HG02588 (cell line): ENCODE measurements around the gene CYP3A4.
"Not testable (repeated sequence)": the region's sequence is repeated elsewhere in the genome, so short reads cannot be mapped to it uniquely, and the experiment has no call there.

Source experiments
- ATAC-seq: cut with Tn5 transposase; IDR thresholded peaks from one replicate; pipeline ENCODE4 v1.9.1; 2021; ENCODE audit warnings: mild to moderate bottlenecking, moderate library complexity; ENCODE audit not compliant: unreplicated experiment

The CYP3A4 gene

GRCh38 chr7:99793443-99793842 is 9.5 kb upstream of the CYP3A4 start:
- no peak for ATAC-seq

GRCh38 chr7:99792967-99793366 is 9.0 kb upstream of the CYP3A4 start:
- ATAC-seq, result no peak

DNA sequence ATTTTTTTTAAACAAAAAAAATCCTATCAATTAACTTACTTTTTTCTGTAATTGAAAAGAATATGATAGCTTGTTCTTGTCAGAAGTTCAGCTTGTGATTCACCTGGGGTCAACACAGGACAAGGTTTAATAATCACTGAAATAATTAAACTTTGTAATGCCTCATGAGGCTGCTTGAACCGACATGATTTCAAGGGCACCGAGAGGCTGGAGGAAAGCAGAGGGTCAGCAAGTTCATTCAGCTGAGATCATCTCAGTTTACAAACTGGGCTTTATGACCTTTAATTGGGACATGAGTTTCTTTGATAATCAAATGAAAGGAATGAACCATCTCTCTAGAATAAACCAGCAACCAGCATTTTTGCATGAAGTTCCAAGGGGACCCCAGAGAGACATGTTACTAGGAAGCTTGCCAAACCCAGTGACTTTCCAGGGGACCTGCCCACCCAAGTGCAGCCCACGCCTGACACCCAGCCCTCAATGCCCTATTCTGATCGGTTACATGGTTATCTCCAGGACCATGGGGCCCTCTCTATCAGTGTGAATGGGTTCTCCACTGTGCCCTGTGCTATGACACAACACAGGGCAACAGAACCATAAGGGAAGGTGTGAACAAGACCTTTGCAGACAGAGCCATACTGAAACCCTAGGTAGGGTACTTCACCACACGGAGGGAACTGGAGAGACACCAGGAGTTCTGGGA is 7.8 kb upstream of the CYP3A4 start:
- ATAC-seq, result no peak

- no peak for ATAC-seq
These were observed 7.0 kb upstream of the CYP3A4 start for GRCh38 chr7:99791021-99791420.

- ATAC-seq, result no peak
These were observed 6.4 kb upstream of the CYP3A4 start for GRCh38 chr7:99790407-99790806.

- ATAC-seq, result no peak
These were observed 5.6 kb upstream of the CYP3A4 start for GRCh38 chr7:99789441-99790070.

GRCh38 chr7:99788554-99788953 is 4.6 kb upstream of the CYP3A4 start:
- no peak for ATAC-seq

DNA sequence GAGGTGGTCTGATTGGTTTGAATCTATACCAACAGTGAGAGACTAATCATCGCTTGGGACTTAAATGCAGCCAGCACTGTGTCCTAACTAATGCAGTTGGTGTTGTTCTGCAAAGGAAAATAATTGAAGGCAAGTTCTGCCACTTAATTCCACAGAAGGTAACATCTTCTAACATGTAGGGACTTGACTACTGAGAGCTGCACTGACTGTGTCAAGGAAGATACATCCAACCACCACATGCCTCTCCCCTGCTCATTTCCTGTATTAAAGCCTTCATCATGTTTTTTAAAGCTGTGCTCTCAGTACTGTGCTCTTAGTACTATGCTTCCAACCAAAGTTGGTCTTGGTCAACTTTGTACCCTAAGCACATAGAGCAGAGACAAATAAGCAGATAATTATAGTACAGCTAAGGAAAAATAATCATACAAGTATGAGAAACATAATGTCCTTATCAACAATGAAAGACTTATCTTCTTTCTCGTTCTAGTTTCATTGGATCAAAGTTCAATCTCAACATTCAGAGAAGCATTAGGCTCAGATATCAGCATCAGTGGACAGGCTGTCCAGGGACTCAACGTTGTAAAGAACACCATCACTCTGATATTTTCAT is 2.8 kb upstream of the CYP3A4 start:
- ATAC-seq, result no peak

GRCh38 chr7:99785654-99786053 is 1.7 kb upstream of the CYP3A4 start:
- ATAC-seq, result not testable (repeated sequence)

DNA sequence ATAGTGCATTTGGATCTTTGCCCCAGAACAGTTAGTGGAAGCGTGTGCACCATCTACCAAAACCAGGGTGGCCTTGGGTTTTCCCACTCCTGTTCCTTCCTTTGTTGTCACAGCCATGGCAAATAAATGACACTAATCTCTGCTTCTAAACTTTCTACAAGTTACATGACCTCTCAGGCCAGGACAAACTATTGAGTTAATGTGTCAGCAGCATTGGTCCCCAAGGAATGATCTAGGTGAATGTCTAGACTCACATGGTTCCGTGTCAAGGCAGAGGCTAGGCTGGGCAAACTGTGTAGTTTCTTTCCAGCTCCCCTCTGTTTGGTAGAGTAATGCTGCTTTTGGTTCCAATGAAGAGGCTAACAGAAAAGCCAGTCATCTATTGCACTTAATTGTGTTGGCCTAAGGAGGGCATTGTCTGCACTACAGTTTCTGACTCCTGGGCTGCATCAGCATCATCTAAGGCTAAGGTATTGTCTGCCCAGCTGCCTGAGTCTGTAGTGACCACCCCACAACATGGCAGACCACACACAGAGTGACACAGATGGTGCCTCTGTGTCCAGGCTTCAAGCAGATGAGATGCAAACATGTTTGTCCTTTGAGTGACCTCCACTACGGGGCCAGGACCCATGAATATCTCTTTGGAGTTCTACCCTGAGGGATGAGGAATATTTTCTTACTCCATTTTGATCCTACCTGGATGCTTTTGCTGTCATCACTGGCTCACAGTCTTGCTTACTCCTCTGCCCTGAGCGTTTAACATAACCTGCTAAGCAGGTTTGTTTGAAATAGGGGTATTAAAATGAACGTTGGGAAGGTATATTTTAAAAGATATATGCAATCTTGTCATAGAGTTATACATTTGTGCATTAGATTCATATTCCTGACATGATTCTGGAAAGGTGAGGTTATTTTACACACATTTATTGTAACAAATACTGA is 1.7 kb downstream of the CYP3A4 start:
- no peak for ATAC-seq

DNA sequence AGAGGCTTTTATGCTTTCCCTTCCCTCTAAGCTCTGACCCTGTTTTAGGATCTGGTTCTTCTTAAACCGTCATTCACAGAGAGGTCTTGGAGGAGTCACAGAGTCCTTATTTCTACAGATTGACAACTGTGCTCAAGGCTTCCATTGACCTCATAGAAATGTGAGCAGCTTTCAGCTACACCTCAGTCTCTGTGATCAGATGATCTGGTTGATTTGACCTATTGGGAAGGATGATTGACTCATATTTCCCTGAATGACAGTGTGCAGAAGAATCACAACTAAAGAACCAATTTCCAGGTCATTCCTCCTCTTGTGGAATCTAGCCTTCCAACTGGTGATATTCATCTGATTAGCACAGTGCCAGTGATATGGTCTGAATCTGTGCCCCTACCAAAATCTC is 3.4 kb downstream of the CYP3A4 start:
- ATAC-seq, result no peak

GRCh38 chr7:99779949-99780348 is 4.0 kb downstream of the CYP3A4 start:
- ATAC-seq, result no peak

GRCh38 chr7:99778880-99779279 is 5.1 kb downstream of the CYP3A4 start:
- ATAC-seq, result no peak

DNA sequence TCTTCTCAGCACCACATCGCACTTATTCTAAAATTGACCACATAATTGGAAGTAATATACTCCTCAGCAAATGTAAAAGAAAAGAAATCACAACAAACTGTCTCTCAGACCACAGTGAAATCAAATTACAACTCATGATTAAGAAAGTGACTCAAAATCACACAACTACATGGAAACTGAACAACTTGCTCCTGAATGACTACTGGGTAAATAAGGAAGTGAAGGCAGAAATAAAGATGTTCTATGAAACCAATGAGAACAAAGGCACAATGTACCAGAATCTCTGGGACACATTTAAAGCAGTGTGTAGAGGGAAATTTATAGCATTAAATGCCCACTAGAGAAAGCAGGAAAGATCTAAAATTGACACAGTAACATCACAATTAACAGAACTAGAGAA is 10.6 kb downstream of the CYP3A4 start:
- not testable (repeated sequence) for ATAC-seq

- no peak for ATAC-seq
These were observed 11.4 kb downstream of the CYP3A4 start for GRCh38 chr7:99772565-99772964.

DNA sequence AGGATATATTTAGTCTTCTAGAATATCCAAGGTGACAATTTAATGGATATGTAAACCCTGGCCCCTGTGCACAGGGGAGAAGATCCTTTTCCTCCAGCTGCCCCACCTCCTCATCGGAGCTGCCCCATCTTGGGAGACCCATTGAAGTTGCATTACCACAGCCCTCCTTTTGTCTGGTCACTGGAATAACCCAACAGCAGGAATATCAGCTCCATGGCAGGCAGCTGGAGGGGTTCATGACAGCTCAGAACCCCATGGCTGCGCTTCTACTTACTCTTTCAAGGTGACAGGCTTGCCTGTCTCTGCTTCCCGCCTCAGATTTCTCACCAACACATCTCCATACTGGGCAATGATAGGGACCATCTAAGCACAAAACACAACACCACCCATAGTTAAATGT is 14.5 kb downstream of the CYP3A4 start:
- ATAC-seq, result not testable (repeated sequence)

DNA sequence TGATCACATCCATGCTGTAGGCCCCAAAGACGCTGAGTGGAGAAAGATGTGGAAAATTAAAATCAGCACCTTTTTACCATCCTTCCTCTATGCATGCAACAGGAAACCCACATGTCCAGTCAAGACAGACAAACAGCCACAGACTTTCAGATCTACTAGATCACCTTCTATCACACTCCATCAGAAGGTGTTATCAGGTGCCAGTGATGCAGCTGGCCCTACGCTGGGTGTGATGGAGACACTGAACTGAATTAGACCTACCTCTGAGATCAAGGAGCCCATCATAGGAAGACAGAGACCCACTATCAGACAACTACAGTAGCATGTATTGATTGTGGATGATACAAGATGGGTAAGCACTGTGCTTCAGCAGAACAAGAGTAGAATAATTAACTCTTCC is 15.5 kb downstream of the CYP3A4 start:
- ATAC-seq, result no peak

DNA sequence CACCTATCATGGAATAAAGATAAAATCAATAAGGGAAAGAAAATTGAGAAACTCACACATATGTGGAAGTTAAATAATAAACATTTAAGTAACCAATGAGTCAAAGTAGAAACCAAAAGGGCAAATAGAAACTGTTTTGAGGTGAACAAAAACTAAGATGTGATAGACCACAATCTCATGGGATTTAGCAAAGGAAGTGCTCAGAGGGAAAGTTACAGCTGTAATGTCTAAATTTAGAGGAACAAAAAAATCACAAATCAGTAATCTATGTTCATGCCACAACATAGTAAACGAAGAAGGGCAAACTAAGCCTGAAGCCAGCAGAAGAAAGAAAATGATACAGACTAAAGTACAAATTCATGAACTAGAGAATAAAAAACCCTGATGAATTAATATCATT is 16.3 kb downstream of the CYP3A4 start:
- peak; percentile 72 for ATAC-seq

- no peak for ATAC-seq
These were observed 17.4 kb downstream of the CYP3A4 start for GRCh38 chr7:99766484-99767099.

GRCh38 chr7:99764478-99764877 is 19.5 kb downstream of the CYP3A4 start:
- ATAC-seq, result no peak
